ENCODE results near the gene KCNJ5. TPM values are rescaled to one million over a fixed set of nuclear protein-coding genes. Genes with fewer than 3 reads are reported as not detected.

The KCNJ5 gene
- total RNA-seq, 1 donor from 2014 or later = 0.65 TPM

- DNase-seq (ENCODE audit: low read depth) = no peak
Measured at GRCh38 chr11:128931668-128932067, 40.5 kb downstream of the KCNJ5 start.

DNA sequence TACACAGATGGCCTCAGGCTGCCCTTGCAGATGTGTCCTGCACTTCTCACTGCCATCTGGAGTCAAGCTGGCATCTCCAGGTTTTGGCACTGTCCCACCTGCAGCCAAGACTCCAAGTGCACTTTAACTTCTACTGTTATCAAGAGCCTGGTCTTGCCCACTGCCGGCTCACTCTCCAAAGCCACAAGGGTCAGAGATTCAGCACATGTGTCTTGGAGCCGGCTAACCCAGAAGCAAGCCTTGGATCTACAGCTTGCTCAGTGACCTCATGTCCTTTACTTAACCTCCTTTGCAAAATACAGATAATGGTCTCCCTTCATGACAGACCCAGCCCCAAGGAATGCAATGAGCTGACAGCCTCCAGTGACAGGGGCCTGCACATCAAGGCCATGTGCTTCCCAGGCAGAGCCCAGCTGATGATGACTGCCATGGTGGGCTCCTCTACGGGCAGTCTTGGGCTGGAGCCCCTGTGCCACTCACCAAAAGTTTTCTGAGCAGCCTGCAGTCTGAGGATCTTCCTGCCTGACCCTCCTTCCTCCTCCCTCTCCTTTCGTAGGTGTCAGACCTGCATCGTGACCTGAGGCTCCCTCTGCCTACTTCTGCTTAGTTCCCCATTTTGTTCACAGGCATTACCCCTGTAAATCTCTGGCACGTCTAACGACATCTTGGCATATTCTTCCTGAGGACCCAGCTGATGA lies 42.5 kb downstream of the KCNJ5 start:
- no peak for DNase-seq (ENCODE audit: low read depth)

DNA sequence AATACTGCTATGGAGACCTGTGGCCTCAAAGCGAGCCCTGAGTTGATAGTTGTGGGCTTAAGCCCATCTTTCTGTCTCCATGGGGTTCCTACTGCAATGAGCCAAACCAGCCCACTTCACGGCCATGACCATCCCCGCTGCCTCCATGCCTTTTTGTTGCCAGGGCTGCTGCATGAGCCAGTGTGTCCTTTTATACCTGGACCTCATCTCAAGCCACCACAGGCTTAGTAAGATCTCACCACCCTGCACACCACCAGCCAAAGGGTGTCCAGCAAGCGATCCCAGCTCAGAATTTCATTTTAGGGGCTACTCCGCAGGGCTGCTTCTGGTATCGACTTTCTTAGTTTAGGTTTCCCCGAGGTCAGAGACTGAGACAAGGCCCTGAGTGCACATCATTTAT lies 43.2 kb downstream of the KCNJ5 start:
- DNase-seq (ENCODE audit: low read depth) = no peak

DNA sequence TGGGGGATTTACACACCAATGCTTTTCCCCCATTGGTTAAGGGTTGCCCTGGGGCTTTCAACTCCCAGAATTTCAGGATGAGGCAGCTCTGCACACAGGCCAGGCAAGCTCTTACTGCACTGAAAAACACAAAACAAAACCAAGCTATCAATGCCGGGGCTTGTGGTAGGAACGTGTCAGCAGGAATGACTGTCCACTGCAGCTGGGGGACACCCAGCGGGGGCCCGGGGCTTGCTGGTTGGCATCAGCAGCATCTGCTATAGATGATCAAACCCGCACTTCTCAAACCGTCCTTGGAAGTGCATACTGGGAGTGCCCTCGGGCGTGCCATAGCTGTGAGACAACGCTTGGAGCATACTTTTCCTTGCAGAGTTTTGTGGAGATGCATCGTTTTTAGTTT lies 43.8 kb downstream of the KCNJ5 start:
- DNase-seq (ENCODE audit: low read depth) = no peak

- DNase-seq (ENCODE audit: low read depth) = peak; percentile 41
Measured at GRCh38 chr11:128936606-128937251, 45.6 kb downstream of the KCNJ5 start.

- no peak for DNase-seq (ENCODE audit: low read depth)
Measured at GRCh38 chr11:128937480-128937879, 46.3 kb downstream of the KCNJ5 start.

- DNase-seq (ENCODE audit: low read depth) = peak; percentile 23
Measured at GRCh38 chr11:128938156-128938885, 47.2 kb downstream of the KCNJ5 start.

- DNase-seq (ENCODE audit: low read depth) = no peak
Measured at GRCh38 chr11:128939591-128939990, 48.4 kb downstream of the KCNJ5 start.

DNA sequence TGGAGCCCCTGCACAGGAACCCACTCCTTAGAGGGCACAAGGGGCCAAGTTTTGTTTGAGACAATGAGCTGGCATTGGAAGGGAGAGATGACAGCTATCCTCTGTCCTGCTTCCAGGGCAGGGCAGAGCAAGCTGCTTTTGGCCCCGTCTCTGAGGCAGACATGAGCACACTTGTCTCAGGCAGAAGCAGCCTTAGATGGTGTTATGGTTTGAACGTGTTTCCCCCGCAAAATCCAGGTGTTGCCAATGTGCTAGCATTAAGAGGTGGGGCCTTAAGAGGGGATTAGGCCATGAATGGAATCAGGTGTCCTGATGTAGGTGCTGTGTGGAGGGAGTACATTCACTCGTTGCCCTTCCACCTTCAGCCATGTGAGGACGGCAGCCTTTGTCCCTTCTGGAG lies 49.0 kb downstream of the KCNJ5 start:
- DNase-seq (ENCODE audit: low read depth) = no peak

DNA sequence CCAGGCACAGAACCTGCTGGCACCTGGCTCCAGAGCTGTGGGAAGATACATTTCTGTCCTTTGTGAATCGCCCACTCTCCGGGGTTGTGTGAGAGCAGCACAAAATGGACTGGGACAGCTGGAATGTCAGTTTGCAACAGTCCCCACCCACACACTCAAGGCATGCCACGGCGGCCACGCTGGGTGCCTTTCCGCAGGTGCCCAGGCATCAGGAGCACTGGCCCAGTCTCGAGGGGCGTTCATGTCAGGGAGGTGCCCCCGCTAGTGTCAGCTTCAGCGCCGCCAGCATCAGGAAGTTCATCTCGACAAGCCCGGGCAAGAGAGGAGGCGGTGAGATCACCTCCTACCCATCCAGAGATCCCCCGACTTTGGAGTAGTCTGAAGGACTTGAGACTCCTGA lies 49.4 kb downstream of the KCNJ5 start:
- DNase-seq (ENCODE audit: low read depth) = no peak

DNA sequence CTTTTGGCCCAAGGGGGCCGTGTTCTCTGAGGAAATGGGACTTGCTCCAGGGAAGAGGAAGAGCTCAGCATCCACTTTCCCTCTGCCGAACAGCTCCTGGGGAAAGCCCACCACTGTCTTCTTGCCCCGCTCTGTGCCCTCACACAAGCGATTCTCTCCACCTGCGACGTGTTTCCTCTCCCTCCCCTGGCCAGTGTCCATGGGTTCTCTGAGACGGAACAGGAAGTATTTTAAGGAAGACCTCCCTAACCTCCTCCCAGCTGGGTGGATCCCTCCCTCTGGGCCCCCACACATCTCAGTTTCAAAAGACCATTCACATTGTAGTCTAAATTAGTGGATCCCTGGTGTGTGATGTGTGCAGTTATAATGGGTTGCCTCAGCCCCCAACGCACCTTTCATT lies 50.0 kb downstream of the KCNJ5 start:
- DNase-seq (ENCODE audit: low read depth) = no peak

- peak; percentile 37 for DNase-seq (ENCODE audit: low read depth)
Measured at GRCh38 chr11:128941573-128942271, 50.6 kb downstream of the KCNJ5 start.

DNA sequence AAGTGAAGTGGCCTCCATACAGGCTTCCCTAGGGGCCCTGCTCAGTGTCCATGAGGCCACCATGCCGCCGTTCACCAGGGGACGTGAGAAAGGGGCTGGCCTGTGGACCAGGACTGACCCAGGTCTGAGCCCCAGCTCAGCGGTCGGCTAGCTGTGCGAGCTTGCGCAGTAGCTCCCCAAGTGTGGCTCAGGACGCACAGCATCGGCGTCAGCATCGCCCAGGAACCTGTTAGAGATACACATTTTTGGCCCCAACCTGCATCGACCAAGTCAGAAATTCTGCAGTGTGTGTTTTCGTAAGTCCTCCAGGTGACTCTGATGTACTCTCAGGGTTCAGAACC lies 51.1 kb downstream of the KCNJ5 start:
- DNase-seq (ENCODE audit: low read depth) = no peak

- DNase-seq (ENCODE audit: low read depth) = no peak
Measured at GRCh38 chr11:128942817-128943427, 51.8 kb downstream of the KCNJ5 start, which contains the start of gene TP53AIP1. Gene TP53AIP1 (minus strand): TSS chr11:128942871. CDS start chr11:128937818, 5,053 bp downstream.

DNA sequence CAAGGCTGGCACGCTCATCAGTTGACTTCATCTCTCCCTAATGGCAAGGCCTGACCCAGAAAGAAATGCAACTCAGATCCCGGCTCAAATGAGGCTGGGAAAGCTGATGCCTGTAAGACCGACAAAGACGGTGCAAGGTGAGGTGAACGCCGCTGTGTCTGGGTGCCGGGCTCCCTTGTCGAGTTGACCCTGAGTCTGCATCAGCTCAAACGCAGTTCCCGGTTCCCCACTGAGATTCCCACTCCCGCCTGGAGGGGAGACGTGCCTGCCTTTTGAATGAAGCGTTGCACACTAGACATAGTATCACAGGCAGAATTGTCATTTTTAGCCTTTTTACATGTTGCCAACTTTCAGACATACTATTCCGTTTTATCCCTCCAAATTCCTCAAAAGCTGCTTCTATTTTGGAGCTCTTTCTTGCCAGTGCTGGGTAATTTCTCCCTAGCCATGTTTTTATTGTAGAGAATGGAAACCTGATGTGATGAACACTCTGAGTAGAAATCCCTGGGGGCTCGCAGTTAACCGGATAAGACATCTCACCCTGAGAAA lies 52.3 kb downstream of the KCNJ5 start:
- no peak for DNase-seq (ENCODE audit: low read depth)

GRCh38 chr11:128946648-128947047 lies 55.5 kb downstream of the KCNJ5 start:
- peak; percentile 96 for DNase-seq (ENCODE audit: low read depth)

DNA sequence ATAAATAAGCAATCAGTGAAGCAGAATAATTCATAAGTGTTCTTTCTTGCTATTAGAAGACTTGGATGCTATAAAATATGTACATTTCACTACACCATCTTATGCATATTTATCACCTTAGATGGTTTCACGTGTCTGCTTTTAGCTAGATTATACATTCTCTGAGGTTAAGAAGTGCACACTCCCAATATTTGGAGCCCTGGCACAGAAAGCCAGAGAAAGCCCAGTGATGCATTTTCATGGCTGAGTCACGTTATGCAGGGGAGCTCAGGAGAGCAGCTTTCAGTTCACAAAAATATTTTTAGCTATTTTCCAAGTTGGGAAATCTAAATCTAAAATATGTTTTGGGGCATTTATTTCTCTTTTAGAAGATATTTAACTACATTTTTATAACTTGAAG lies 56.6 kb downstream of the KCNJ5 start:
- no peak for DNase-seq (ENCODE audit: low read depth)

- DNase-seq (ENCODE audit: low read depth) = no peak
Measured at GRCh38 chr11:128948583-128948982, 57.4 kb downstream of the KCNJ5 start.

DNA sequence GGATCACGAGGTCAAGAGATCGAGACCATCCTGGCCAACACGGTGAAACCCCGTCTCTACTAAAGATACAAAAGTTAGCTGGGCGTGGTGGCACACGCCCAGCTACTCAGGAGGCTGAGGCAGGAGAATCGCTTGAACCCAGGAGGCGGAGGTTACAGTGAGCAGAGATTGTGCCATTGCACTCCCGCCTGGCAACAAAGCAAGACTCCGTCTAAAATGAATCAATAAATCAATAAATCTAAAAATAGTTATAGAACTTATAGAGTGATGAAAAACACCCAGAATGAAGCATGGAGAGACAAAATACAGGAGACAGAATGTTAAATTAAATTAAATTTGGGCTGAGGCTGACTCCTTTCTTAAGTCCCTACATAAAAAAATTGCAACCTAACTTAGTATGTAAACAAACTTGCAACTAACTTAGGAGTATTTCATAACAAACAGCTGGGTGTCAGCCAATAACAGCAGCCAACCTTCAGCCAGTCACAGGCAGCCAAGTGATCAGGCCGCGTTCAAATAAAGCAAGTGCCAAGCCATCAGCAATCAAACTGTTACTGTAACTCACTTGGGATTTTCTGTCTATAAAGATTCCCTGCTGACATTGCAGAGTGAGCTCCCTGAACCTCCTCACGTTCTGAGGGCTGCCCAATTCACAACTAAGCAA lies 58.8 kb downstream of the KCNJ5 start:
- DNase-seq (ENCODE audit: low read depth) = peak; percentile 55

DNA sequence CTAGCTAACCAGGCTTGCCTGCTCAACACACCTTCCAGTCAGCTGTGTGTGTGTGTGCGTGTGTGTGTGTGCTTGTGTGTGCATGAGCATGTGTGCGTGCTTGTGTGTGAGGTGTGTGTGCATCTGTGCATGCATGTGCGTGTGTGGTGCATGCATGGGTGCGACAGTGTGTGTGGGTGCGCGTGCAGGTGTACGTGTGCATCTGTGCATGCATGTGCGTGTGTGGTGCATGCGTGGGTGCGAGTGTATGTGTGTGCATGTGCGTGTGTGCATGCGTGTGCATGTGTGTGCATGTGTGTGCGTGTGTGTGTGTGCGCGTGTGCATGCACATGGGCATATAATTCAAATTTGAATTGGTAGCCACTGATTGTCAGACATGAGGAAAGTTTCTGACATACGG lies 62.0 kb downstream of the KCNJ5 start:
- no peak for DNase-seq (ENCODE audit: low read depth)

- no peak for DNase-seq (ENCODE audit: low read depth)
Measured at GRCh38 chr11:128955636-128956035, 64.5 kb downstream of the KCNJ5 start.

Data from renal cortical epithelial cell (primary cell).